ENCODE measurements around the gene SLC25A29. TPM values are rescaled to one million over a fixed set of nuclear protein-coding genes. Genes with fewer than 3 reads are reported as not detected.

Gene SLC25A29
- total and polyA plus RNA-seq, 2 donors (not counting 1 experiment from before 2014, with no cell fraction given): 6.2 to 24.1 TPM

- H3K4me1 ChIP-seq (ENCODE audit: control insufficient read depth, extremely low read depth, insufficient read depth, low read length): peaks cover 4% of the 10 kb centered on the region
- peak overlapping the region; percentile 55 for H2AFZ ChIP-seq (ENCODE audit: low read length)
- no peaks in the 10 kb centered on the region for H4K20me1 ChIP-seq (ENCODE audit: control insufficient read depth, extremely low read depth, insufficient read depth, low read length)
- H3K4me2 ChIP-seq (ENCODE audit: extremely low read depth, insufficient read depth, low read length): peak overlapping the region; percentile 55
- DNase-seq (ENCODE audit: low read depth in 2 of 2): peak in 1 of 2 donors; percentile 11
- peaks cover 7% of the 10 kb centered on the region for H3K79me2 ChIP-seq (ENCODE audit: control insufficient read depth, insufficient read depth, low read length)
- H3K36me3 ChIP-seq (ENCODE audit: control insufficient read depth, insufficient read depth, low read length): no peaks in the 10 kb centered on the region
- H3K9me3 ChIP-seq (ENCODE audit: control insufficient read depth, insufficient read depth, low read depth, low read length): no peaks in the 10 kb centered on the region
- H3K27me3 ChIP-seq (ENCODE audit: control insufficient read depth, insufficient read depth, low read length): no peaks in the 10 kb centered on the region
- H3K27ac ChIP-seq (ENCODE audit: insufficient read depth, low read length): peak overlapping the region; percentile 66
- peak overlapping the region; percentile 71 for H3K9ac ChIP-seq (ENCODE audit: insufficient read depth, low read length)
- TF ChIP-seq CTCF (conservative IDR thresholded peaks at IDR 0.05 in 1 of 2, IDR thresholded peaks at IDR 0.05 in 1 of 2; ENCODE audit: low read depth in 1 of 2, low read length in 2 of 2): no peak
- no peak for TF ChIP-seq EZH2 (IDR thresholded peaks at IDR 0.05; ENCODE audit: low read length, missing control alignments)
- H3K4me3 ChIP-seq (replicated peaks in 1 of 4; ENCODE audit: control extremely low read depth in 1 of 4, insufficient read depth in 1 of 4, low read depth in 3 of 4, low read length in 4 of 4): peak overlapping the region; percentile 66 to 84 (median 75)
Measured at GRCh38 chr14:100306998-100307765, 938 bp upstream of the SLC25A29 start.

- peak overlapping the region; percentile 71 for H3K9ac ChIP-seq (ENCODE audit: insufficient read depth, low read length)
- H3K4me3 ChIP-seq (replicated peaks in 1 of 4; ENCODE audit: control extremely low read depth in 1 of 4, insufficient read depth in 1 of 4, low read depth in 3 of 4, low read length in 4 of 4): peak overlapping the region; percentile 45 to 81 (median 71)
- H2AFZ ChIP-seq (ENCODE audit: low read length): no peak overlapping the region
- no peak for TF ChIP-seq CTCF (conservative IDR thresholded peaks at IDR 0.05 in 1 of 2, IDR thresholded peaks at IDR 0.05 in 1 of 2; ENCODE audit: low read depth in 1 of 2, low read length in 2 of 2)
- TF ChIP-seq EZH2 (IDR thresholded peaks at IDR 0.05; ENCODE audit: low read length, missing control alignments): no peak
- DNase-seq (ENCODE audit: low read depth in 2 of 2): peak in 1 of 2 donors; percentile 31
- peak overlapping the region; percentile 38 for H3K27ac ChIP-seq (ENCODE audit: insufficient read depth, low read length)
- peak overlapping the region; percentile 78 for H3K4me2 ChIP-seq (ENCODE audit: extremely low read depth, insufficient read depth, low read length)
- H3K36me3 ChIP-seq (ENCODE audit: control insufficient read depth, insufficient read depth, low read length): no peaks in the 10 kb centered on the region
- H3K9me3 ChIP-seq (ENCODE audit: control insufficient read depth, insufficient read depth, low read depth, low read length): no peaks in the 10 kb centered on the region
- H3K27me3 ChIP-seq (ENCODE audit: control insufficient read depth, insufficient read depth, low read length): no peaks in the 10 kb centered on the region
- peaks cover 4% of the 10 kb centered on the region for H3K4me1 ChIP-seq (ENCODE audit: control insufficient read depth, extremely low read depth, insufficient read depth, low read length)
- H3K79me2 ChIP-seq (ENCODE audit: control insufficient read depth, insufficient read depth, low read length): peaks cover 7% of the 10 kb centered on the region
- H4K20me1 ChIP-seq (ENCODE audit: control insufficient read depth, extremely low read depth, insufficient read depth, low read length): no peaks in the 10 kb centered on the region
Measured at GRCh38 chr14:100305324-100306100, 732 bp downstream of the SLC25A29 start.

GRCh38 chr14:100304825-100305323, 1.4 kb downstream of the SLC25A29 start:
- Histone ChIP-seq H2AFZ (ENCODE audit: low read length) (no peak overlapping the region), H3K9ac (ENCODE audit: insufficient read depth, low read length) (no peak overlapping the region), H3K27me3 (ENCODE audit: control insufficient read depth, insufficient read depth, low read length) (no peaks in the 10 kb centered on the region), H3K4me1 (ENCODE audit: control insufficient read depth, extremely low read depth, insufficient read depth, low read length) (peaks cover 4% of the 10 kb centered on the region), H4K20me1 (ENCODE audit: control insufficient read depth, extremely low read depth, insufficient read depth, low read length) (no peaks in the 10 kb centered on the region), H3K4me2 (ENCODE audit: extremely low read depth, insufficient read depth, low read length) (peak overlapping the region; percentile 78), H3K9me3 (ENCODE audit: control insufficient read depth, insufficient read depth, low read depth, low read length) (no peaks in the 10 kb centered on the region), H3K27ac (ENCODE audit: insufficient read depth, low read length) (no peak overlapping the region), H3K36me3 (ENCODE audit: control insufficient read depth, insufficient read depth, low read length) (no peaks in the 10 kb centered on the region), H3K79me2 (ENCODE audit: control insufficient read depth, insufficient read depth, low read length) (peaks cover 7% of the 10 kb centered on the region), H3K4me3 (replicated peaks in 1 of 4; ENCODE audit: control extremely low read depth in 1 of 4, insufficient read depth in 1 of 4, low read depth in 3 of 4, low read length in 4 of 4) (peak overlapping the region; percentile 44 to 81 (median 71))
- TF ChIP-seq EZH2 (IDR thresholded peaks at IDR 0.05; ENCODE audit: low read length, missing control alignments): no peak
- TF ChIP-seq CTCF (conservative IDR thresholded peaks at IDR 0.05 in 1 of 2, IDR thresholded peaks at IDR 0.05 in 1 of 2; ENCODE audit: low read depth in 1 of 2, low read length in 2 of 2): no peak
- peak in 1 of 2 donors; percentile 49 for DNase-seq (ENCODE audit: low read depth in 2 of 2)
